Esophagus muscularis mucosa (tissue), 3 donors: Measurements from ENCODE around the gene FAM234A.

Source experiments
- CTCF ChIP-seq, 3 experiments: fragments of 200-600 bp in 2 of 3; fragments of 450-650 bp in 1 of 3; sonication (generic) in 2 of 3; IDR thresholded peaks; one replicate each; pipeline ENCODE4 v1.5.1; 2017 to 2019; ENCODE audit warnings: antibody characterized with exemption in 3 of 3, mild to moderate bottlenecking in 2 of 3, moderate library complexity in 1 of 3
- POLR2A ChIP-seq: fragments of 450-650 bp; IDR thresholded peaks from one replicate; pipeline ENCODE4 v1.6.1; 2017; ENCODE audit warnings: antibody characterized with exemption, moderate library complexity, mild to moderate bottlenecking, low read depth
- POLR2AphosphoS5 ChIP-seq, 2 donors: sonication (generic); formaldehyde crosslinking; IDR thresholded peaks; one replicate each; pipeline ENCODE4 v1.6.1; 2017; ENCODE audit warnings: antibody characterized with exemption in 2 of 2

DNA sequence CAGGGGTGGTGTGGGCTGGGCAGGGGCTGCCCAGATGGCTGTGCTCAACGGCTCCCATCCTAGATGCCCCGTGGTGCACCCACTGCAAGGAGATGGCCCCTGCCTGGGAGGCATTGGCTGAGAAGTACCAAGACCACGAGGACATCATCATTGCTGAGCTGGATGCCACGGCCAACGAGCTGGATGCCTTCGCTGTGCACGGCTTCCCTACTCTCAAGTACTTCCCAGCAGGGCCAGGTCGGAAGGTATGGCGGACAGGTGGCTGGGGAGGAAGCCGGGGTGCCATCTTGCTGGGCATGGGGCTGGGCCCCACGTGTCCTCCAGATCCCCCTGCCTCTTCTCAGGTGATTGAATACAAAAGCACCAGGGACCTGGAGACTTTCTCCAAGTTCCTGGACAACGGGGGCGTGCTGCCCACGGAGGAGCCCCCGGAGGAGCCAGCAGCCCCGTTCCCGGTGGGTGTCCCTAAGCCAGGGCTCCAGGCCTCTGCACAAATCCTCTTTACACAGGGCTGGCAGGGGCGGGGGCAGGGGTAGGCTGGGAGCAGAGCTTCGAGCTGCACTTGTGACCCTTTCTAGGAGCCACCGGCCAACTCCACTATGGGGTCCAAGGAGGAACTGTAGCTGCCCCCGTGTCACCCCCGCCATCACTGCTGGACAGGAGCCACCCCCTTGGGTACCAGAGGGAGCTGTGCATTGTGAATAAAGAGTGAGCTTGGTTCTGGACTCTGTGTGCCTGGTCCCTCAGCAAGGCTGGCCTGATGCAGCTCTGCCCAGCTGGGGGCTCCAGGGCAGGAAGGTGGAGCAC is 52.1 kb downstream of the FAM234A start:
- no peak for TF ChIP-seq CTCF (IDR thresholded peaks at IDR 0.05)
- no peak for TF ChIP-seq POLR2A
- TF ChIP-seq POLR2AphosphoS5 (IDR thresholded peaks at IDR 0.05): no peak
